Suprapubic skin (tissue), 4 donors: ENCODE data around the gene MCF2L2. TPM values are rescaled to one million over a fixed set of nuclear protein-coding genes. Genes with fewer than 3 reads are reported as not detected.

ENCODE experiments used
- DNase-seq, 2 donors: peaks; one replicate each; pipeline ENCODE4 v3.0.0-alpha.2; 2019; ENCODE audit warnings: low spot score in 2 of 2
- H3K27ac ChIP-seq: fragments of 200-600 bp; sonication (generic); one replicate; pipeline ENCODE4 v1.5.1; 2019
- H3K27me3 ChIP-seq: fragments of 200-600 bp; sonication (generic); one replicate; pipeline ENCODE4 v1.5.1; 2019
- H3K36me3 ChIP-seq: fragments of 200-600 bp; sonication (generic); one replicate; pipeline ENCODE4 v1.5.1; 2019
- H3K4me1 ChIP-seq: fragments of 200-600 bp; sonication (generic); one replicate; pipeline ENCODE4 v1.5.1; 2019
- H3K4me3 ChIP-seq: fragments of 200-600 bp; sonication (generic); one replicate; pipeline ENCODE4 v1.5.1; 2019; ENCODE audit warnings: mild to moderate bottlenecking
- H3K9me3 ChIP-seq: fragments of 200-600 bp; sonication (generic); one replicate; pipeline ENCODE4 v1.5.1; 2019
- EP300 ChIP-seq: sonication (generic); formaldehyde crosslinking; IDR thresholded peaks from one replicate; pipeline ENCODE4 v1.6.1; 2017; ENCODE audit warnings: antibody characterized with exemption
- POLR2A ChIP-seq, 2 donors: fragments of 450-650 bp; IDR thresholded peaks; one replicate each; pipeline ENCODE4 v1.6.1; 2017; ENCODE audit warnings: antibody characterized with exemption in 2 of 2, mild to moderate bottlenecking in 2 of 2, moderate library complexity in 2 of 2
- POLR2AphosphoS5 ChIP-seq, 3 donors: sonication (generic); formaldehyde crosslinking; IDR thresholded peaks; one replicate each; pipeline ENCODE4 v1.6.1; 2017; ENCODE audit warnings: antibody characterized with exemption in 3 of 3
- WGBS: methylation state at CpG from one replicate; pipeline ENCODE4 v1.1.5; 2018; 5-methylcytosine and 5-hydroxymethylcytosine counted together
- total RNA-seq, 4 donors: library from RNA; depleted of rRNA; stranded (reverse); fragments of >200 nt; gene quantifications; one replicate each; pipeline ENCODE4 v1.1.0, GENCODE V29; 2016
- TF ChIP-seq, protein P1 (sequence below), 2 donors: fragments of 200-600 bp in 1 of 2; fragments of 450-650 bp in 1 of 2; sonication (generic) in 1 of 2; IDR thresholded peaks; one replicate each; pipeline ENCODE4 v1.5.1; 2016 to 2019; ENCODE audit warnings: antibody characterized with exemption in 2 of 2, mild to moderate bottlenecking in 1 of 2, moderate library complexity in 1 of 2

Gene MCF2L2
- total RNA-seq, 4 donors from 2014 or later = 0.36 to 2.2 (median 0.64) TPM

DNA sequence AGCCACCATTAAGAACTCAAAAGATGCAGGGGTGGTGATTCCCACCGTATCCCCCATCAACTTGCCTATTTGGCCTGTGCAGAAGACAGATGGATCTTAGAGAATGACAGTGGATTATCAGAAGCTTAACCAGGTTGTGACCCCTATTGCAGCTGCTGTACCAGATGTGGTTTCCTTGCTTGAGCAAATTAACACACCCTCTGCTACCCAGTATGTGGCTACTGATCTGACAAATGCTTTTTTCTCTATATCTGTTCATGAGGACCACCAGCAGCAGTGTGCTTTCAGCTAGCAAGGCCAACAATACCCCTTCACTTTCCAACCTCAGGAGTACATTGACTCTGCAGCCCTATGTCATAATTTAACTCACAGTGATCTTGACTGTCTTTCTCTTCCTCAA is 8.6 kb upstream of the MCF2L2 start:
- DNase-seq = no peak
- Histone ChIP-seq H3K27me3 (no peaks in the 10 kb centered on the region), H3K4me1 (no peaks in the 10 kb centered on the region), H3K4me3 (no peak overlapping the region), H3K27ac (no peak overlapping the region), H3K36me3 (no peaks in the 10 kb centered on the region), H3K9me3 (no peaks in the 10 kb centered on the region)
- TF ChIP-seq, protein P1, sequence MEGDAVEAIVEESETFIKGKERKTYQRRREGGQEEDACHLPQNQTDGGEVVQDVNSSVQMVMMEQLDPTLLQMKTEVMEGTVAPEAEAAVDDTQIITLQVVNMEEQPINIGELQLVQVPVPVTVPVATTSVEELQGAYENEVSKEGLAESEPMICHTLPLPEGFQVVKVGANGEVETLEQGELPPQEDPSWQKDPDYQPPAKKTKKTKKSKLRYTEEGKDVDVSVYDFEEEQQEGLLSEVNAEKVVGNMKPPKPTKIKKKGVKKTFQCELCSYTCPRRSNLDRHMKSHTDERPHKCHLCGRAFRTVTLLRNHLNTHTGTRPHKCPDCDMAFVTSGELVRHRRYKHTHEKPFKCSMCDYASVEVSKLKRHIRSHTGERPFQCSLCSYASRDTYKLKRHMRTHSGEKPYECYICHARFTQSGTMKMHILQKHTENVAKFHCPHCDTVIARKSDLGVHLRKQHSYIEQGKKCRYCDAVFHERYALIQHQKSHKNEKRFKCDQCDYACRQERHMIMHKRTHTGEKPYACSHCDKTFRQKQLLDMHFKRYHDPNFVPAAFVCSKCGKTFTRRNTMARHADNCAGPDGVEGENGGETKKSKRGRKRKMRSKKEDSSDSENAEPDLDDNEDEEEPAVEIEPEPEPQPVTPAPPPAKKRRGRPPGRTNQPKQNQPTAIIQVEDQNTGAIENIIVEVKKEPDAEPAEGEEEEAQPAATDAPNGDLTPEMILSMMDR (IDR thresholded peaks at IDR 0.05) = no peak
- TF ChIP-seq EP300 = no peak
- TF ChIP-seq POLR2AphosphoS5 (IDR thresholded peaks at IDR 0.05) = no peak
- TF ChIP-seq POLR2A (IDR thresholded peaks at IDR 0.05) = no peak
- 62% methylated on average over 1 of the region's 1 CpG for WGBS

DNA sequence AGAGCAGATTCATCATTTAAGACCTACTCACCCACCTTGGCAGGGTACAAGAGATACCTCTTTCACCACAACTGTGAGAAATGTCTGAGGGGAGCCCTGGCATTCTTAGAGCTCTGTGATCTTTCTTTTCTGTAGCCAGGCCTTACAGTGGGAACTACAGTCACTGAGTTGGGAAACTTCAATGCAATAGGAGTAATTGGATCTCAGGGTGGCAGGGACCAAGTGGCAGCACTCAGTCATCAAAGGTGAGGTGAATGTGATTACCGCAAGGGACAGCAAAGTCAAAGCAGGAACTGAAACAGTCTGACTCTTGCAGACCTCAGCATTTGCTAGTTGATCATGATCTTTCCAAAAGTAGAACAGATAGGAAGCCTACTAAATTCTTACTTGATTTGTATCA is 7.2 kb upstream of the MCF2L2 start:
- Histone ChIP-seq H3K9me3 (no peaks in the 10 kb centered on the region), H3K27ac (no peak overlapping the region), H3K27me3 (no peaks in the 10 kb centered on the region), H3K36me3 (no peaks in the 10 kb centered on the region), H3K4me1 (no peaks in the 10 kb centered on the region), H3K4me3 (no peak overlapping the region)
- DNase-seq = no peak
- WGBS = 76% methylated on average over 1 of the region's 1 CpG
- TF ChIP-seq POLR2AphosphoS5 (IDR thresholded peaks at IDR 0.05) = no peak

DNA sequence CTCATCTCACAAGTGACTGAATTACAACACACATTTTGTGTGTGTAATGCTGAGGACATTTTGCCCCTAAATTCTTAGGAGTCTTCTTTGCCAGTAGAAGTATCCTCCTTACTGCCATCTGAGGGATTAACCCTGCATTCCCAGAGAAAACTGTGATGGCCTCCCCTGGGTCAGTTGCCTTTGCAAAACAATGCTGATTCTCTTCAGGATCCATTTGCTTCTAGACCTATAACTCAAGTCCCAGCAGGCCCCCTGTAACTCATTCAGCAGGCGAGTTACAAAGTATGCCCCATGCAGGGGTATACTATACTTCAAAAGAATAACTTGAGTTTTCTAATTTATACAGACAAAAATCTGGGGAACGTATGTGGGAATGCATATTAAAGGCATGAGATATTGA is 6.6 kb upstream of the MCF2L2 start:
- H3K36me3 ChIP-seq = no peaks in the 10 kb centered on the region
- H3K27ac ChIP-seq = no peak overlapping the region
- H3K27me3 ChIP-seq = no peaks in the 10 kb centered on the region
- DNase-seq = no peak
- H3K4me1 ChIP-seq = no peaks in the 10 kb centered on the region
- H3K4me3 ChIP-seq = no peak overlapping the region
- no peak for TF ChIP-seq POLR2AphosphoS5 (IDR thresholded peaks at IDR 0.05)
- no peak for TF ChIP-seq POLR2A (IDR thresholded peaks at IDR 0.05)
- TF ChIP-seq EP300 = no peak
- TF ChIP-seq, protein P1 (IDR thresholded peaks at IDR 0.05) = no peak
- H3K9me3 ChIP-seq = no peaks in the 10 kb centered on the region
- WGBS = 82% methylated on average over 2 of the region's 2 CpGs

DNA sequence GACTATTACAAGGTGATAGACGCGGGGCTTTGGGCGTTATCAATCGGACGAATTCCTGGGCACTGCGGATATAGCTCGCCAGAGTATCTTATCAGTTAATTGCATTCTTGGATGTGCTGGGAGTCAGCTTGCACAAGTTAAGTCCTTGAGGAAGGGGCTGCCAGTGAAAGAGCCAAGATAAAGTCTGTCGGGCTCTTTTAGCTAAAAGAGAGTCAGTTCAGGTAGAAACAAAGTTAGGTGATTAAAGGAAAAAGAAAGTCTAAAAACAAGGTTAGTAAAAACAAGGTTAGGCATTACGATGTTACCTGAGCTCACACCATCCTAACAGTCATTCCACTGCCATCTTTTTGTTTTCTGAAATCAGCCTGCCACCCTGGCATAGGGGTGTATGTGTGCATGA is 6.1 kb upstream of the MCF2L2 start:
- 32% methylated on average over 9 of the region's 9 CpGs for WGBS
- Histone ChIP-seq H3K27me3 (no peaks in the 10 kb centered on the region), H3K27ac (no peak overlapping the region), H3K36me3 (no peaks in the 10 kb centered on the region), H3K9me3 (no peaks in the 10 kb centered on the region), H3K4me3 (no peak overlapping the region), H3K4me1 (no peaks in the 10 kb centered on the region)
- no peak for TF ChIP-seq EP300
- TF ChIP-seq POLR2A (IDR thresholded peaks at IDR 0.05) = no peak
- no peak for TF ChIP-seq POLR2AphosphoS5 (IDR thresholded peaks at IDR 0.05)
- TF ChIP-seq, protein P1 (IDR thresholded peaks at IDR 0.05) = no peak
- DNase-seq = no peak

DNA sequence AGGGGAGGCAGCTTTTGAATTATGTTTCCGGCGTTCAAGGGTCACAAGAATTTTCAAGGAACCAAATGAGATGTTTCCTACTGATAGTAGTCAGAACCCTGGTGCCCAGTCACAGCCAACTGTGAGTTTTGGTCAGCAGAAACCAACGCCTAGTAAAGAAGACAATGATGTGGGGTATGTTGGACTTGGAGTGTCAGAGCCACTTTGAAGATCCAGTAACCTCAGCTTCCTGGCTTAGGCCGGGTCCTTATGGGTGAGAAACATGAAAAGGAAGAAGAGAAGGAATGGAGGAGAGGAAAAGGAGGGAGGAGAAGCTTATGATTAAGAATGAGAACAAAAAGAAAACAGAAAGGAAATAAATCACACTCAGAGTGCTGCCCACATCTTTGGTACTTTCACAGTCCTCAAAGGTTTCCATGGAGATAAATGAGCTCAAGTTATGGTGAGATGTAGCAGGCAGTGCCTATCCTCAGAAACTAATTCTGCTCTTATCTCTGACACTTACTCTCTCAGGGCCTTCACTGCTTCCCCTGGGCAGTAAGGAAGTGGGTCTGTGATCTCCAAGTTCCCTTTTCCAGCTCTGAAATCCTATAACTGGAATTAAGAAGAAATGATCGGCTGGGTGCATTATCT is 2.0 kb upstream of the MCF2L2 start:
- Histone ChIP-seq H3K4me3 (no peak overlapping the region), H3K4me1 (peaks cover 20% of the 10 kb centered on the region), H3K27me3 (peaks cover 14% of the 10 kb centered on the region), H3K27ac (no peak overlapping the region), H3K9me3 (no peaks in the 10 kb centered on the region), H3K36me3 (no peaks in the 10 kb centered on the region)
- DNase-seq = no peak
- TF ChIP-seq POLR2A (IDR thresholded peaks at IDR 0.05) (no peak), EP300 (no peak), POLR2AphosphoS5 (IDR thresholded peaks at IDR 0.05) (no peak)
- TF ChIP-seq, protein P1 (IDR thresholded peaks at IDR 0.05) = no peak
- 66% methylated on average over 5 of the region's 5 CpGs for WGBS
